ENCODE results near the gene NXPH4.

NXPH4 gene

DNA sequence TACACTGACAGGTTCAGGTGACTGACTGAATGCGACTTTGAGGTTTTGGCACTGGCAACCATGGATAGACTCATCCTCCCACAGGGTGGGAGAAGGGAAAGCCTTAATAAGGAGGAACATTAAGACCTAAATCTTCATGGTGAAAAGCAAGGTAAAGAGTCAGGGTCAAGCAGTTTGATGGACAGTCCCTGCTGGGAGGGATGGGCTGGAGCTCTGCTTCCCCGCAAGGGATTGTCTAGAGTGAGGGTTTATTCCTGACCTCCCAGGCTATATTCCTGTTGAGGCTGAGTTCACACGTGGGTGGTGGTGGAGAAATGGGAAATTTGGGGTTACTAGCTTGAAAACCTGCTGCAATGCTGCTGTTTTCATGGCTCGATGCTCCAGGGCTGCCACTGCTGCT lies 43.8 kb downstream of the NXPH4 start:
- no peak overlapping the region for H3K4me3 Mint-ChIP-seq
- no peaks in the 10 kb centered on the region for H3K4me1 Mint-ChIP-seq
- no peak for DNase-seq (ENCODE audit: low spot score in 2 of 2)
- peaks cover 42% of the 10 kb centered on the region for H3K36me3 Mint-ChIP-seq (ENCODE audit: insufficient read depth)
- no peaks in the 10 kb centered on the region for H3K9me3 Mint-ChIP-seq
- no peaks in the 10 kb centered on the region for H3K27me3 Mint-ChIP-seq
- ATAC-seq (replicated peaks; ENCODE audit: extremely low read depth, poor library complexity, severe bottlenecking), result no peak
- H3K27ac Mint-ChIP-seq (ENCODE audit: low read depth), result no peak overlapping the region

GRCh38 chr12:57261428-57261865 lies 44.9 kb downstream of the NXPH4 start:
- Mint-ChIP-seq H3K4me3 (no peak overlapping the region), H3K9me3 (no peaks in the 10 kb centered on the region), H3K27me3 (no peaks in the 10 kb centered on the region), H3K4me1 (no peaks in the 10 kb centered on the region), H3K36me3 (ENCODE audit: insufficient read depth) (peaks cover 49% of the 10 kb centered on the region), H3K27ac (ENCODE audit: low read depth) (no peak overlapping the region)
- ATAC-seq (replicated peaks; ENCODE audit: extremely low read depth, poor library complexity, severe bottlenecking) (no peak), DNase-seq (ENCODE audit: low spot score in 2 of 2) (no peak)

- H3K9me3 Mint-ChIP-seq, result no peaks in the 10 kb centered on the region
- no peak overlapping the region for H3K4me3 Mint-ChIP-seq
- DNase-seq (ENCODE audit: low spot score in 2 of 2) (no peak), ATAC-seq (replicated peaks; ENCODE audit: extremely low read depth, poor library complexity, severe bottlenecking) (no peak)
- H3K27ac Mint-ChIP-seq (ENCODE audit: low read depth), result no peak overlapping the region
- no peaks in the 10 kb centered on the region for H3K4me1 Mint-ChIP-seq
- H3K36me3 Mint-ChIP-seq (ENCODE audit: insufficient read depth), result peaks cover 48% of the 10 kb centered on the region
- H3K27me3 Mint-ChIP-seq, result no peaks in the 10 kb centered on the region
Observed at GRCh38 chr12:57262126-57262822, 45.7 kb downstream of the NXPH4 start.

DNA sequence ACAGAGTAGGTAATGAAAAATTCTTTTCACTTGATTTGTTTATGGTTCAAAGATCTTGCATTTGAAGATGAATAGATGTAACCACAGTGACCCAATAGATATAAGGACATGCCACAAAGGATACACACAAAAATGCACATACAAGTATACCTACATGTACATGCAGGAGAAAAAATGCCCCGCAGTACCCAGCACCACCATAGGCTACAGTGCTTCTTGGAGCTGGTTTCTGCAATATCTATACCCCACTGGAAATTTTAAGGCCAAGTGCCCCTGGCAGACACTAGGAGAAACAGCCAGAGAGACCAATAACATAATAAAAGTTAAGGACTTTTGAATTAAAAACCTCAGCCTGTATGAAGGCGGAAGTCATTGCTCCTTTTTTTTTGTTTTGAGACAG lies 46.5 kb downstream of the NXPH4 start:
- ATAC-seq (replicated peaks; ENCODE audit: extremely low read depth, poor library complexity, severe bottlenecking), result no peak
- DNase-seq (ENCODE audit: low spot score in 2 of 2), result no peak
- no peak overlapping the region for H3K27ac Mint-ChIP-seq (ENCODE audit: low read depth)
- H3K36me3 Mint-ChIP-seq (ENCODE audit: insufficient read depth), result peaks cover 48% of the 10 kb centered on the region
- no peaks in the 10 kb centered on the region for H3K27me3 Mint-ChIP-seq
- H3K4me1 Mint-ChIP-seq, result no peaks in the 10 kb centered on the region
- H3K4me3 Mint-ChIP-seq, result no peak overlapping the region
- H3K9me3 Mint-ChIP-seq, result no peaks in the 10 kb centered on the region

GRCh38 chr12:57266681-57267080 lies 50.1 kb downstream of the NXPH4 start:
- H3K4me3 Mint-ChIP-seq, result no peak overlapping the region
- no peak for ATAC-seq (replicated peaks; ENCODE audit: extremely low read depth, poor library complexity, severe bottlenecking)

GRCh38 chr12:57268264-57268663 lies 51.7 kb downstream of the NXPH4 start:
- ATAC-seq (replicated peaks; ENCODE audit: extremely low read depth, poor library complexity, severe bottlenecking), result no peak
- Mint-ChIP-seq H3K27ac (ENCODE audit: low read depth) (no peak overlapping the region), H3K36me3 (ENCODE audit: insufficient read depth) (peaks cover 40% of the 10 kb centered on the region), H3K9me3 (no peaks in the 10 kb centered on the region), H3K27me3 (no peaks in the 10 kb centered on the region), H3K4me3 (no peak overlapping the region), H3K4me1 (no peaks in the 10 kb centered on the region)
- DNase-seq (ENCODE audit: low spot score in 2 of 2), result no peak

More at GRCh38 chr12:57266681-57267080, 50.1 kb downstream of the NXPH4 start:
- H3K9me3 Mint-ChIP-seq, result no peaks in the 10 kb centered on the region
- no peak overlapping the region for H3K27ac Mint-ChIP-seq (ENCODE audit: low read depth)
- H3K27me3 Mint-ChIP-seq, result no peaks in the 10 kb centered on the region
- DNase-seq (ENCODE audit: low spot score in 2 of 2), result no peak
- H3K36me3 Mint-ChIP-seq (ENCODE audit: insufficient read depth), result peaks cover 45% of the 10 kb centered on the region
- no peaks in the 10 kb centered on the region for H3K4me1 Mint-ChIP-seq

- DNase-seq (ENCODE audit: low spot score in 2 of 2) (no peak), ATAC-seq (replicated peaks; ENCODE audit: extremely low read depth, poor library complexity, severe bottlenecking) (no peak)
- peak overlapping the region; percentile 14 for H3K27ac Mint-ChIP-seq (ENCODE audit: low read depth)
- peaks cover 39% of the 10 kb centered on the region for H3K36me3 Mint-ChIP-seq (ENCODE audit: insufficient read depth)
- no peaks in the 10 kb centered on the region for H3K27me3 Mint-ChIP-seq
- H3K4me3 Mint-ChIP-seq, result no peak overlapping the region
- no peaks in the 10 kb centered on the region for H3K4me1 Mint-ChIP-seq
- H3K9me3 Mint-ChIP-seq, result no peaks in the 10 kb centered on the region
Observed at GRCh38 chr12:57270966-57271470, 54.4 kb downstream of the NXPH4 start.

GRCh38 chr12:57272337-57273151 lies 56.0 kb downstream of the NXPH4 start:
- Mint-ChIP-seq H3K36me3 (ENCODE audit: insufficient read depth) (peaks cover 43% of the 10 kb centered on the region), H3K9me3 (no peaks in the 10 kb centered on the region), H3K4me3 (no peak overlapping the region), H3K4me1 (no peaks in the 10 kb centered on the region), H3K27ac (ENCODE audit: low read depth) (no peak overlapping the region), H3K27me3 (no peaks in the 10 kb centered on the region)
- DNase-seq (ENCODE audit: low spot score in 2 of 2), result no peak
- no peak for ATAC-seq (replicated peaks; ENCODE audit: extremely low read depth, poor library complexity, severe bottlenecking)

GRCh38 chr12:57273516-57273915 lies 56.9 kb downstream of the NXPH4 start:
- Mint-ChIP-seq H3K4me1 (no peaks in the 10 kb centered on the region), H3K4me3 (no peak overlapping the region), H3K27ac (ENCODE audit: low read depth) (no peak overlapping the region), H3K27me3 (no peaks in the 10 kb centered on the region), H3K9me3 (no peaks in the 10 kb centered on the region), H3K36me3 (ENCODE audit: insufficient read depth) (peaks cover 43% of the 10 kb centered on the region)
- no peak for ATAC-seq (replicated peaks; ENCODE audit: extremely low read depth, poor library complexity, severe bottlenecking)
- DNase-seq (ENCODE audit: low spot score in 2 of 2), result no peak
